HG02678 (cell line): Measurements from ENCODE around the gene COMP.

Experiments used
- ATAC-seq: cut with Tn5 transposase; IDR thresholded peaks from one replicate; pipeline ENCODE4 v1.9.1; 2021; ENCODE audit warnings: mild to moderate bottlenecking, moderate library complexity; ENCODE audit not compliant: unreplicated experiment

Gene COMP

DNA sequence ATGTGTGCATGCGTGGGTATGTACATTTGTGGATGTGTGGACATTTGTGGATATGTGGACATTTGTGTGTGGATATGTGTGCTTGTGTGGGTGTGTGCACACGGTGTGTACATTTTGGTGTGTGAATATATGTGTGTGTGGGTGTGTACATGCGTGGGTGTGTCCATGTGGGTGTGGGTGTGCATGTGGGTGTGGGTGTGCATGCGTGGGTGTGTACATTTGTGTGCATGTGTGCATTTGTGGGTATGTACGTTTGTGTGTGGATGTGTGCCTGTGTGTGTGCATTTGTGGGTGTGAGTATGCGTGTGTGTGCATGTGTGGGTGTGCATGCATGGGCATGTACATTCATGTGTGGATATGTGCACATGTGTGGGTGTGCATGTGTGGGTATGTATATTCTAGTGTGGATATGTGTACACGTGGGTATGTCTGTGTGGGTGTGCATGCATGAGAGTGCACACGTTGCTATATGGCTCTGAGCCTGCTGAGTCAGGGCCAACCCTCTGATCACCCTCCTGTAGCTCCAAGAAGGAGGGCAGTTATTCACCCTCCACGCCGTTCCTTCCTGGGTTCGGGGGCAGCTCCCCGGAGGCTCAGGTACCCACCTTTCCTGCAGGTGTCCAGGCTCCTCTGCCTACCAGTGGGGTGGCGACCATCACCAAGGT is 20.3 kb downstream of the COMP start:
- ATAC-seq = no peak

DNA sequence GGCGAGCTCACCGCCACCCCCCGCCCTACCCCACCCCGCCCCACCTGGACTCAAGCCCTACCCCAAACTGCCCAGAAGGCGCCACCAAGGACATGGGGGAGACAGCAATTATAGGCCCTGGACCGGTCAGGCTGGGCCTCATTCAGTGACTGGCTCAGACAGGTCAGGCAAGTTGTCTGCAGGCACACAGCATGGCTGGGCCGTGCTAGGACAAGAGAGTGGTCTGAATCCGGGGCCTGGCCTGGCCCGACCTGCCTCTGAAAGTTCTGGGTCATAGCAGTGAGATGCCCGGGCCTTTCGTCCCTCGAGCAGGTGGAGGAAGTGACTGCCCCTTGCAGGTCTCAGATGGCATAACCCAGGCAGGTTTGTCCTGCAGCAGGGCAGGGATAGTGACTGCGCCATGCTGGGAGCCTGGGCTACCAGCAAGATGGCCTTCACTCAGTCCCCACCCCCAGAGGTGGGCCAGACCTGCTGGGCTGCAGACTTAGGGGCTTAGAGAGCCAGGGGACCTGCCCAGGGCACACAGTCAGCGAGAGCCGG is 21.0 kb downstream of the COMP start:
- ATAC-seq = no peak

DNA sequence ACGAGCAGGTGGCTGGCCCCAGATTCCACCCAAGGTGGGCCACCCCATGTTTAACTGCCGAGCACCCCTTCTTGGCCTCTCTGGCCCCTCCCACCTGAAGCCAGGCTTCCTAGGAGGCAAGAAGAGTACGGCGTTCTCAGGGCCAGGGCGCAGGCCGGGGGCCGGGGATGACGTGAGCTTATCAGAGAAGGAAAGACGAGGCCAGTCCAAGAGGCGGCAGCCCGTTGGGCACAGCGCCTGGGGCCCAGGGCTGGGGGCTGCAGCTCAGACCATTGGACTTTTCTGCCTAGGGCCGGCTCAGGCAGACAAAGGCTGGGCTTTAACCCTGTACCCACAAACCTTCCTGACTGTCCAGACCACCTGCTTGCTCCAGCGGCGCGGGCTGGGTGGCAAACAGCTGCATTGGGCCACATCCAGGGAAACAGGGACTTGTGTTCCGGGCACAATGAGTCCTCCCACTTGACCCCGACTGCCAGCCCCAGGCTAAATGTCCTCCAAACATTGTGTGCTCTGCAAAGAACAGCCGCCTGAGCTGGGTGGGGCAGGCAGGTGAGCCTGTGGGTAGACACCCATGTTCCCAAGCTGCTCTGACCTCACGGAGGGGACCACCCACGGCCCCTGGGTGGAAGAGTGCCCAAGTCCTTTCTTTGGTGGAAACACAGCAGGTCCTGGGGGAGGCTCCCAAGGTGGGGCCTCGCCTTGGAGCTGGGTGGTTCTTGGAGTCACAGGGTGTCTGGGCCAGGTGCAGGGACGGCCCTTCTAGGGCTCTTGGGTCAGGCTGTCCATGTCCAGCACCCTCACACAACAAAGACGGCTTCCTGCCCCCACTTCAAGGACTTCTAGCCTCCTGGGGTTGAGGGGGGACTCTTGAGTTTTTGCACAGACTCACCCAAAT is 21.9 kb downstream of the COMP start:
- no peak for ATAC-seq

DNA sequence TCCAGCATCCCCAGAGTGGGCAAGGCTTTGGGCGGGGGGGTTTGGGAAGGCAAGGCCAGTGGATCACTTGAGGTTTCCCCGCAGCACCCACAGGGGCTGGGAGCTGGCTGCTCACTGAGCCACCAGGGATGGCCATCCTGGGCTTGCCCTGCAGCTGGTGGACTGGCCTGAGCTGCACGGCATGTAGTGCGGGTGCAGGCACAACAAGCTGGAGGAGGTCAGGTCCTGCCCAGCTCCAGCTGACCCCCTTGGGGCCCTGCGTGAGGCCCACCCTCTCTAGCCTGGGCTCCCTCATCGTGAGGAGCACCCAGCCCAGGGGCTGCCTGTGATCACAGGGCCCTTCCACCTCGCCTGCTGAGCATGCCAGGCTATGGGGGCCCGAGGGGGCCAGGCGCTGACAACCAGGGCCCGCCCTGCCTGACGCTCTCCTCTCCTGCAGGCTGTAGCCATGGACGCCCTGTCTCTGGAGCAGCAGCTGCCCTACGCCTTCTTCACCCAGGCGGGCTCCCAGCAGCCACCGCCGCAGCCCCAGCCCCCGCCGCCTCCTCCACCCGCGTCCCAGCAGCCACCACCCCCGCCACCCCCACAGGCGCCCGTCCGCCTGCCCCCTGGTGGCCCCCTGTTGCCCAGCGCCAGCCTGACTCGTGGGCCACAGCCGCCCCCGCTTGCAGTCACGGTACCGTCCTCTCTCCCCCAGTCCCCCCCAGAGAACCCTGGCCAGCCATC is 22.9 kb downstream of the COMP start:
- no peak for ATAC-seq

DNA sequence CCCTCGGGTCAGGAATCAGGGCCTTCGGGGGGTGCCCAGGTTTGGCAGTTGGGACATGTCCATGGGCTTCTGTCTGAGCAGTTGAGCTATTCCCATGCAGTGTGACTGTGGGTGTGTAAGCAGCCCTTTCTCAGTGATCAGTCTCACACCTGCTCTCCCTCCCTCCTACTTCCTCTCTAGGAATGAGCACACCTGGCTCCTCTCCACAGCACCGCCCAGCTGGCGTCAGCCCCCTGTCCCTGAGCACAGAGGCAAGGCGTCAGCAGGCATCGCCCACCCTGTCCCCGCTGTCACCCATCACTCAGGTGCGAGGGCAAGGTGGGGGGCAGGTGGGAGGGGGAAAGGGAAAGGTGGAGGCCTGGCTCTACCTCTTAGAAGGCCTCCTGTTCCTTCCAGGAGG is 25.9 kb downstream of the COMP start:
- no peak for ATAC-seq

DNA sequence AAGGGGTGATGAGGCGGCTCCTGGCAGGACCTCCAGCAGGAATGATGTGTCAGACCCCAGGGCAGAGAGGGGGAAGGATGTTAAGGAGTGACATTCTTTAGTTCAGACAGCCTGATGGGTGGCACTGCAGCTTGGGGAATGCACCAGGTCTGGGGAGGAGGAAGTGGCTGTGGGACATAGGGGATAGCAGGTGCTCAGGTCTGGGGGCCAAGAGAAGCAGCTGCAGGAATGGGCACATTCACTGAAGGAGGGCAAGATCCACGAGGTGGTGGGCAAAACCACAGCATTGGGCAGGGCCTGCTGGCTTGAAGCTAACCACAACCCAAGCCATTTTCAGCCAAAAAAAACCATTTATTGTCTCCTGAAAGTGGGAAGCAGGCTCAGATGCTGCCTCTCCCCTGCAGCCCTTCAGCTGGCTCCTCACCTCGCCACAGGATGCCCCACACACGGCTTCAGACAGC is 26.5 kb downstream of the COMP start:
- no peak for ATAC-seq

DNA sequence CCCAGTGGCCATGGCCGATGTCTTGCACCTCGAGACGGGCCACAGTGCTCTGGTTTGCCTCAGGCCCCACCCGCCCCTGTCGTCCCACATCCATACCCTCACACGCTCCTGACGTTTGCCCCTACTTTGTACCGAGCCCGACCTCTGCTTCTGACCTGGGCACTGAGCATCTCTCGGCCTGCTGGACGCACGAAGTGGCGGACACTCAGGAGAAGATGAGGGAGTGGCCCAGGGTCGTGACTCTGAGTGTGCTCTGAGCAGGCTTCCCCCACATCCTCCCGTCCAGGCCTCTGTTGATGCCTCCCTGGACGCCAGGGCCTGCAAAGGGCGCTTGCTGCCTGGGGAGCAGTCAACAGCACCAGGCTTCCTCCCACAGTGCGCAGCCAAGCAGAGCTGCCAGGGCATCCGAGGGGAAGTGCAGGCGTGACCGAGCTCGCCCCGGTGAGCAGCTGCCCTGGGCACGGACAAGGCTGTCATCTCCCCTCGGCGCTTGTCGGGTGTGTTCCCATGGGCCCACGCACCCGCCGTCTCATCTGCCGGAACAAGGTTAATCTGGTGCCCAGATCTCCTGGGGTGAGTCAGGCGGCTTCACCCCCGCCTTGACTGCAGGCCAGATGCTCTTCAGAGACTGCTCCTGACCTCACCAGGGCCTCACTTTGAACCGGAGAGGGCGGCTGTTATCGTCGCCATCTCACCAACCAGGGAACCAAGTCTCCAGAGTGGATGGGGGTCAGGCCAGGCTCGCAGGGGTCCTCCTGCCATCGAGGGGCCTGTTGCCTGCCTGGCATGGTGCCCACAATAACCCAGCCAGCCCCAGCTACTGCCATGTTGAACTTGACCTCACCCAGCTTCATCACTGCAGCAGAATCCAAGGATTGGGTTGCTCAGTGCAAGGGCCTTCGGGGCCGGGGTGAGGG is 27.2 kb downstream of the COMP start:
- no peak for ATAC-seq

DNA sequence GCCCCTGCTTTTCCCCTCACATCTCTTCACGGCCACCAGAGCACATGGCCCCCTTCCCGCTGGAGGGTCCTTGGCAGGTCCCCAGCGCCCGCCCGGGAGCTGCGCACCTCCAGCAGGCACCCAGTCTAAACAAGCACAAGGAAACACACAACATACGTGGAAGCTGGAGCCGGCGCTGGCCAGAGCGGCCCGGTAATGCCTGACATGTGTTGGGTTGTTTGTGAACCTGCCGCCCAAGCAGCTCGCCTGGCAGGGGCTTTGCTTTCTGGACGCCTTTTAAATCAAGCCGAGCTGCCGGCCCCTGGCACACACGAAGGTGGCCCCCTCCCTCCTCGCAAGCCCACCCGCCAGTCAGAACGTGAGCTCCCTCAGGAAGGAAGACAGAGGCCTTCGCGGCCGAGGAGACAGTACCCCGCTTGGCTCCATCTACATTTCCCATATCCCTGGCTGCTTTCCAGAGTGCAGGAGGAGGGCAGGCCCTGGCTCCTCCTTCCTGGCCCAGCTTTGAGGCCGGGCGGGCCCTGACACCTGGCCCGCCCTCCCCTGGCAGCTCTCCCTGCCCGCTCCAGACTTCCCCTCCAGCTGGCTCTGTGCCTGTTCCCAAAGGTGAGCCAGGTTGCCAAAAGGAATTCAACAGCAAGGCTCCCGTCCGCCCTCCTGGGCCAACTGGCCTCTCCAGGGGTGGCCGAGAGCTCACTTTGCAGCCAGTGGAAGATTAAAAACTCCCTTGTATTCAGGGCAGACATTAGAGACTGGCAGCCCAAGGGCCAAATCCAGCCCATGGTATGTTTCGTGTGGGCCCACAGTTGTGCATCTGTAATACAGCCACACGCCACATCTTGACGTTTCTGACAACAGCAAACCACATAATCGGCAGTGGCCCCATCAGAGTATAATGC is 28.7 kb downstream of the COMP start:
- no peak for ATAC-seq

DNA sequence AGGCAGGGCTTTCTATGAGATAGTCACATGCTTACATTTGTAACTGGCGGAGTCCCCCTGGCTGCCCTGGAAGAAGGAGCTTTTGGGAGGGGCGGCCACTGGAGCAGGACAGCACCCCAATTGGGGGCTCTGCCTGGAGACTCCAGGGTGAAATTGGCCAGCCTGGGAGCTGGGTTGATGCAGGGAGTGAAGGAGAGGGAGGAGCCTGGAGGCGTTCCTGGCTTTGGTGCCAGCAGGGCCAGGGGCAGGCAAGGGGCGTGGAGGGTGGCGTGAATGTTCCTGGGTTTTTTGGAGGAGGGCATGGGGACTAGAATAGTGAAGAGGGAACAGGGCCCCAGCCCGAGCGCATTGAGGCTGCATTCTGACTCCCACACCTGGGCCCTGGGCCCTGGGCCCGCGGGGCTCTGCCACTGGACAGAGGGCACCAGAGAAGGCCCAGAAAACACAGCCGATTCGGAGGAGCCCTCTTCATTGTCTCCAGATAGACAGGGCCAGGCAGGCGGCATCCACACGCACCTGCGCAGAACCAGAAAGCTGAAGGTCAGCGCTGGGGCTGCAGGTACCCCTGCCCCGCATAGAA is 29.5 kb downstream of the COMP start:
- ATAC-seq = no peak

DNA sequence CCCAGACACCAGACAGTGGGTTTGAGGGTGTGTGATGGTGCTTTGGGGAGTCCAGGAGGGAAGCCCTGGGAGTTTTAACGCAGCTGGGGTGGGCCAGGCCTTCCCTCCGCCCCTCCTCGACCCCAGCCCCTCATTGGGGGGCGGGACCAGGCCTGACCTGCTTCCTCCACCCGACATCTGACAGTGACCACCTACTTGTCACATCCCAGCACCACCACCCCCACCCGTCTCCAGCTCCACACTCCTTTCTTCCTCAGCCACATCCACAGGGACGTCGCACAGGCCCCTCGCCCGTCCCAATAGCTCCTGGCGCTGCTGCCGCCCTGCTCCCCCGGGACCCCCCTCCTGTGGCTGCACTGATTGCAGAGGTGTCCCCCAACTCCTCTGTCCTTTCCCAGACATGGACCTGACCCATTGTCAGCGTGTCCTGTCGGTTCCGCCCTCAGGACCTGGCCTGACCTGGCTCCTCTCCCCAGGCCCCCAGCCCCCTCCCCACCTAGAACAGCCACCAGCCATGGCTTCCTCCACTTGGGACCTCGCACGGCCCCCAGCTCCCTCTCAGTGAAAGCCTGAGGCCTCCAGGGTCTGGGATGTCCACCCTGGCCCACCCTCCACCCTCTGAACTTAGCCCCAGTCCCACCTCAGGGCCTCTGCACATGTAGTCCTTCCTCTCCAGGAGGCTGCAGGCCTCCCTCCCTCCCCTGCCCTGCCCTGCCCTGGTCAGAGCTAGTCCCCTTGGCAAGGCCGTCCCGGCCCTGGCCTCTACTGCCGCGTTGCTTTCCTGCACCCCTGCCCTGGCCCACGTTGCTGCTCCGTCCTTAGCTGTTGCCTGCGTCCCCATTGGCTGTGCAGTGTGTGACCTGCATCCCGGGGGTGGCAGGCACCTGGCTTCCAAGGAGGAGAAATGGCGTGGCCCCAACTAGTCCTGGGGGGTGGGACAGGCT is 30.4 kb downstream of the COMP start:
- ATAC-seq = no peak

DNA sequence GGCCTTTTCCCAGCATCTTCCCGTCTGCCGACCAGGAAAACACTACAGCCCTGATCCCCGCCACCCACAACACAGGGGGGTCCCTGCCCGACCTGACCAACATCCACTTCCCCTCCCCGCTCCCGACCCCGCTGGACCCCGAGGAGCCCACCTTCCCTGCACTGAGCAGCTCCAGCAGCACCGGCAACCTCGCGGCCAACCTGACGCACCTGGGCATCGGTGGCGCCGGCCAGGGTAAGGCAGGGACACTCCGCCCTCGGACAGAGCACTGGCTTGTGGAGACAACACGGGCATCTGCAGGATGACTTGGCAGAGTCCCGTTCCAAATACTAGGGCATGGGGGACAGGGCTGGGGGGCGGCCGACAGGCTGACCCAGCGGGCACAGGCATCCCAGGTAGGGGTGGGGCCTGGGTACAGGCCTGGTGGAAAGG is 31.1 kb downstream of the COMP start:
- ATAC-seq = no peak

DNA sequence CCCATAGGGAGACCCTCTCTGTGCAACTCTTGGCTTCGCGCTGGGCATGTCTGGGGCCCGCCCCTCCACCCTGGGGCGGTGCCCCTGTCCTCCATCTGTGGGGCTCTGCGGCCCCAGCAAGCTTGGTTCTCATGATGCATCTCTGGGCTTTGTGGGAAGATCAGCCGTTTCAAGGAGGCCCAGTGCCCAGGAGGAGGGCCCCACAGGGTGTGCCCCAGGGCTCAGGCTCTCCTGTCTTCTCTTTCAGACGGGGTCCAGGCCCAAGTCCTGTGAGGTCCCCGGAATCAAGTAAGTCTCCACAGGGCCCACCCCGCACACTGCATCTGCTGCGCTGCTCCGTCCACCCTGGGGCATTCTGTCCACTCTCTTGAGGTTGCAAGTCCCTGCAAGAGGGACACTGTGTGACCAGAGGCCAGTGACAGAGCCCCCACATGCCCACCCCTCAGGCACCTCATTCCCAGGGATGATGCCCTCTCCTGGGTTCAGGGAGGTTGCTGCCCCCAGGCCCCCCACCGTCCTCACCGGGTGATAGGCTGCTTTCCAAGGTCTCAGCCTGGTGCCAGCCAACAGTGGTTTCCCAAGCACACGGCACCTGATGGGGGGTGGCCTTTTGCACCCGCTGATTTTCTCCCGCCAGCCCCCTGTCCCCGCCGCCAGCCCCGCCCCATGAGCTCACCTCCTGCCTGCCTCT is 31.7 kb downstream of the COMP start:
- no peak for ATAC-seq

DNA sequence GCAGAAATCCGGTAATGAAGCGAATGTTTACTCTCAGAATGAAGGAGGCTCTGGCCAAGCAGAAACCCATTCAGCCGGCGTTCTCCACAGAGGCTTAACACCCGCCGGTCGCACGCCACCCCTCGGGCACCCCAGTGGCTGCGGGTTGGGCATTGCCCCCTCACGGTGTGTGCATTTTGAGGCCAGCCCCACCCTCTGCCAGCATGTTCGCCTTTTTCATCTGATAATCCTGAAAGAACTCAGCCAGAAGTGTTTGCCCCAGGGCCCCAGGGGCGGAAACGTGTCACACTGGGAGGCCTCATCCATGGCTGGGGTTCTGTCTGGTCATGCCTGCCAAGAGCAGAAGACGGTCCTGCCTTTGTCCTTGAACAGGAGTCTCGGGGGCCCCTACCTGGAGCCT is 34.2 kb downstream of the COMP start:
- no peak for ATAC-seq

DNA sequence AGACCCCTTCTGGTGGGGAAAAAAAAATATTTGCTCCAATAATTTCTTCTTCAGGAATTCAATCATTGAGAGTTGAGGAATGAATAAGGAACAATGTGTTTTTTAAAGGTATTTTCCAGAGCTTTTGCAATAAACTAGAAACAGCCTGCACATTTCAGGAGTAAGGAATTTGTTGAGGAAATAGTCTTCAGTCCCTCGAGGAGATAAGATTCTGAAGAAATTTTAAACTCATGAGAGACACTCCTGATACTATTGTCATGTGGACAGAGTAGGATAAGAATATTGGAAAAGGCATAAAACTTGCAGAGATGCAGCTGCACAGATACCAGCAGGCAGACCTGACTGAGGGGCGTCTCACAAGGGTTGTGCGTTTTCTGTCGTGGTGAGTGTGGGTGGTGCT is 36.6 kb downstream of the COMP start:
- ATAC-seq = no peak

DNA sequence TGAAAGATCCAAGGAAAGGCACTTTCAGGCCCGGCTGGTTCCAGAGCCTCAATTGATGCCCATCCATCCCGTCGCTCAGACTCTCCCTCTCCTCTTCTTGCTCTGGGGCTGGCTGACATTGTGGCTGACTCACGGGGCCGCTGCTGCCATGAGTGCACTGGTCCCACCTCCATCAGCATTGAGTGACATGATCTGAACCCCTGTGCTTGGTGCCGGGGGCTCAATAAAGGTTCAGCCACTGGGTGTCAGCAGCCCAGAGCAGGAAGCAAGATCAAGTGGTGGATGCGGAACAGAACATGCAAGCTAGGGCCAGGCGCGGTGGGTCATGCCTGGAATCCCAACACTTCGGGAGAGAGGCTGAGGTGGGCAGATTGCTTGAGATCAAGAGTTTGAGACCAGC is 39.5 kb downstream of the COMP start:
- ATAC-seq = no peak

DNA sequence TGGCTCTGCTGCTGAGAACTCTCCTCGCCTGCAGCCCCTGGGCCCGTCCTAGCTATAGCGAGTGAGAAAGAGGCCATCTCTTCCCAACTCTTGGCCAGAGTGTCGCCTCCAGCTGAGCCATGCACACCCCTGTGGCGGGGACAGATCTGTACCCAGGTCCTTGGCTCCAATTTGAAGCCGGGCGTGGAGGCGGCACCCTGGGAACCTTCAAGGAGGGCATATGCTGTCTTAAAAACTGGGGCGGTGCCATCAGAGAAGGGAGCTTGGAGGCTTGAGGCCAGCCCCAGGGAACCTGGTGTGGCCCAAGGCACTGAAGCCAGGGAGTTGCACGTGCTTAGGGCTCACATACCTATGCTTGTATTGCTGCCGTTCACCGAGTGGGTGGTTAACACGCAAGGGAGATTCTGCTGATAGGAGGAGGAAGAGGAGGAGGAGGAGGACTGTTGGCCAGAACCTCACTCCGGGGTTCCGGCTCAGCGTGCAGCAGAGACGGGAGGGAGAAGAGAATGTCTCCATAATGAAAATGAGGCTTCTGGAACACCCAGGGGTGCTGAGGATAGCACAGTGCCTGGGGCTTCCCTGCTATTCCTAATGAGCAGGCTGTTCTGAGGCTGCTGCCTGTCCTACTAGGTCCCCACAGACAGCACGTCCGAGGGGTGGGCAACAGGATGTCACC is 40.7 kb downstream of the COMP start:
- no peak for ATAC-seq
